ENCODE measurements around the gene EHHADH.

Gene EHHADH

DNA sequence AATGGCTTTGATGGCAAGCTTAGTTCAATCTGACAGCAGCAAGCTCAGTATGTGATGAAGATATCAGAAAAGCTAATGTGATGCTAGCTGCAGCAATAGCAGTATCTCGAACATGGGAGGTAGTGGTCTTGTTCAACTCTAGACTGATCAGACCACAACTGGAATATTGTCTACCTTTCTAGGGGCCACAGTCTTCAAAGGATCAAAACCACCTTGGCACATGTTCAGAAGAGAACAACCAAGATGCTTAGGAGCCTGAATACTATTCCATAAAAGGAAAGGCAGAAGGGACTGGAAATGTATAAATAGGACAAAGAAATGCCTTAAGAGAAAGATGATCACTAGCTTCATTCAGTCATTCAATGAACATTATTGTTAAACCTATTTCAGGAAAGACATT, 103.3 kb downstream of the EHHADH start:
- Mint-ChIP-seq H3K4me3 (no peak overlapping the region), H3K9me3 (no peaks in the 10 kb centered on the region), H3K36me3 (no peaks in the 10 kb centered on the region), H3K4me1 (no peaks in the 10 kb centered on the region), H3K27ac (no peak overlapping the region)
- DNase-seq (ENCODE audit: low spot score in 2 of 2) (no peak), ATAC-seq (no peak)

DNA sequence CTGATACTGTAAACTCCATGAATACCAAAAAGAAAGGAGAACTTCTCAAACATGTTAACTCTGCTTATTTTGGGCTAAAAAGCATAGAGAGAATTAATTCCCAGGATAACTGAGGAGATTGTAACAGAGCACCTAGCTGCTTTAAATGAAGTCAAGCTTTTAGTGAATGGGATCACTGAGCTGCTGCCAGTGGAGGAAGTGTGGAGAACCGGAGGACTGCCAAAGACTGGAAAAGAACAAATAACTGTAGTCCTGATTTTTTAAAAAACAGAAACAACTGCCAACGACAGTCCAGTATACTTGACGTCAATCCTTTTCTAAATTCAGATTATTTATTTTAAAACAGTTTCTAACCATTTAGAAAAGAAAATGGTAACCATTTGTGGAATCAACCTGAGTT, 104.3 kb downstream of the EHHADH start:
- no peak overlapping the region for H3K4me3 Mint-ChIP-seq
- no peaks in the 10 kb centered on the region for H3K9me3 Mint-ChIP-seq
- DNase-seq (ENCODE audit: low spot score in 2 of 2) (no peak), ATAC-seq (no peak)
- no peaks in the 10 kb centered on the region for H3K36me3 Mint-ChIP-seq
- H3K27ac Mint-ChIP-seq, result no peak overlapping the region
- H3K4me1 Mint-ChIP-seq, result no peaks in the 10 kb centered on the region

DNA sequence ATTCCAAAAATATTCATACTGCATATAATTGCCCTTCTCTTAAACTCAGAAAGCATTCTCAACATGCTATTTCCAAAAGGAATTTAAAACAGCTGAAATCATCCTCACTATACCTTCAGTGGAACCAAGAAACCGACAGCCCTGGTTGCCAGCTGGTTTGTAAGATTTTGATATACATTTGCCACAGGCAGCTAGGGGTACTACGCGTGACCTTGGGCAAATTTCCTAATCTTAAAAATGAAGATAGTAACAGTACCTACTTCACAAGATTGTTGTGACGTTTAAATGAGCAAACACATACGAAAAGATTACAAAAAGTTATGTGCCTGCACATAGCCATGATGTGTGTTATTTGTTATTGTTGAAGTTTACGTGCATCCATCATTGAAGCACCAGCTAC, 108.3 kb downstream of the EHHADH start:
- no peak overlapping the region for H3K27ac Mint-ChIP-seq
- no peak for DNase-seq (ENCODE audit: low spot score in 2 of 2)
- no peak overlapping the region for H3K4me3 Mint-ChIP-seq
- ATAC-seq, result no peak
- H3K36me3 Mint-ChIP-seq, result no peaks in the 10 kb centered on the region
- no peaks in the 10 kb centered on the region for H3K4me1 Mint-ChIP-seq
- H3K9me3 Mint-ChIP-seq, result no peaks in the 10 kb centered on the region

DNA sequence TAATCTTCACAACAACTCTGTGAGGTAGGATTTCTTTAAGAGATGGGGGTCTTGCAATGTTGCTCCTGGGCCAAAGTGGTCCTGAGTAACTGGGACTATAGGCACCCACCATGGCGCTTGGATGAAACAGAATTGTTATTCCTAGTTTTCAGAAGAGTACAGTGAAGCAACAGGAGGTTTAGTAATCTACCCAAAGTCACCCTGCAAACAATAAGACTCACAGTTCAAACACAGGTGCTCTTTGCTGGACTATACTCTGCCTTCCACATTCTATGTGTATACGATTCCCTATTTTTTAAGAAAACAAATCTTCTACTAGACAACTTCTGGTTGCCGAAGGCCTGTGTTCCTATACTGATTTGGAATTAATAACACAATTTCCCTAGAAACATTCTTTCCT, 109.1 kb downstream of the EHHADH start:
- Mint-ChIP-seq H3K36me3 (no peaks in the 10 kb centered on the region), H3K4me1 (no peaks in the 10 kb centered on the region), H3K4me3 (no peak overlapping the region), H3K9me3 (no peaks in the 10 kb centered on the region), H3K27ac (no peak overlapping the region)
- no peak for DNase-seq (ENCODE audit: low spot score in 2 of 2)
- ATAC-seq, result no peak
